Temporal lobe (tissue), 2 donors: ENCODE results near the gene VPS26C. TPM values are rescaled to one million over a fixed set of nuclear protein-coding genes. Genes with fewer than 3 reads are reported as not detected.

ENCODE experiments used
- small RNA-seq: library from RNA; depleted of rRNA; stranded (forward); fragments of <200 nt; gene quantifications from one replicate; pipeline ENCODE3, GENCODE V24; 2014; ENCODE audit warnings: low replicate concordance
- total RNA-seq: library from RNA; depleted of rRNA; stranded (reverse); fragments of >200 nt; gene quantifications from one replicate; pipeline ENCODE4 v1.2.3, GENCODE V29; 2014

VPS26C gene
- total RNA-seq, 1 donor from 2014 or later, result 41.1 TPM

Small RNA genes lying within 50 kb of the gene (small RNA-seq; reads per million reads assigned to genes)
- gene RN7SL678P, result not detected

Other genes starting within 250 kb of the VPS26C start
- 5.2 TPM for gene PIGP, start 194.3 kb downstream of the VPS26C start, total RNA-seq
- gene TTC3, start 194.1 kb downstream of the VPS26C start, total RNA-seq, result 832 TPM
- 116 TPM for gene DYRK1A, start 99.4 kb upstream of the VPS26C start, total RNA-seq